Activated CD4-positive, alpha-beta memory T cell treated with anti-CD3 and anti-CD28 coated beads, Interleukin-2, amount 10 ng/mL, durations not matched to agents 7 days and 5 days (primary cell): ENCODE results near the gene CYB561A3. TPM values are rescaled to one million over a fixed set of nuclear protein-coding genes. Genes with fewer than 3 reads are reported as not detected.
A peak's percentile ranks its signal among the peaks of the same experiment; 100 is the strongest.

Experiments
- CTCF ChIA-PET: fragments of 350-600 bp; sonication (Branson Sonifier 250); formaldehyde crosslinking; loops from one replicate; lab custom pipeline; 2021; ENCODE audit warnings: antibody characterized with exemption, inconsistent platforms; lab: Charles Lee
- POLR2A ChIA-PET: fragments of 350-600 bp; sonication (Branson Sonifier 250); formaldehyde crosslinking; loops from one replicate; lab custom pipeline; 2021; ENCODE audit warnings: antibody characterized with exemption; lab: Charles Lee
- DNase-seq: peaks from one replicate; pipeline ENCODE4 v3.0.0-alpha.2; 2020
- H3K27ac Mint-ChIP-seq: one replicate; pipeline ENCODE4 v1.8.0; 2021; ENCODE audit warnings: mild to moderate bottlenecking, mixed read lengths
- H3K27me3 Mint-ChIP-seq: one replicate; pipeline ENCODE4 v1.8.0; 2021; ENCODE audit warnings: mixed read lengths
- H3K36me3 Mint-ChIP-seq: one replicate; pipeline ENCODE4 v1.8.0; 2021; ENCODE audit warnings: low read depth, mixed read lengths
- H3K4me1 Mint-ChIP-seq: one replicate; pipeline ENCODE4 v1.8.0; 2021; ENCODE audit warnings: mixed read lengths
- H3K4me3 Mint-ChIP-seq: one replicate; pipeline ENCODE4 v1.8.0; 2021; ENCODE audit warnings: mild to moderate bottlenecking, mixed read lengths
- H3K9me3 Mint-ChIP-seq: one replicate; pipeline ENCODE4 v1.8.0; 2021; ENCODE audit warnings: mixed read lengths
- total RNA-seq, 2 experiments: library from RNA; stranded (reverse); gene quantifications; one replicate each; pipeline ENCODE4 v1.2.3, GENCODE V29; 2021

Gene CYB561A3
- total RNA-seq, 2 experiments from 2014 or later, result 36.0 to 38.6 TPM

DNA sequence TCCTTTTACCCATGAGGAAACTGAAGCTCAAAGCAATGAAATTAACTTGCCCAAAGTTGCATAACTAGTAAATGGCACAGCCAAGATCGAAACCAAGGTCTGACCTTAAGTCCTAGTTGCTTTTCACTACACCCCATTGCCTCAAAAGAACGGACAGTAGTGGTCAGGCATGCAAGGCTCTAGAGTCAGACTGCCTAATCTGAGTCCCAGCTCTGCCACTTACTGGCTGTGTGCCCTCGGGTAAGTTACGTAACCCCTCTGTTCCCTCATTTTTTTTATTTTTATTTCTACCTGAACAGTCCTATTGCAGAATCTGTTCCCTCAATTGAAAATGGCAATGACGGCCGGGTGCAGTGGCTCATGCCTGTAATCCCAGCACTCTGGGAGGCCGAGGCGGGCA lies 9.6 kb downstream of the CYB561A3 start:
- H3K36me3 Mint-ChIP-seq, result peaks cover 27% of the 10 kb centered on the region
- DNase-seq, result no peak
- H3K9me3 Mint-ChIP-seq, result no peaks in the 10 kb centered on the region
- no peaks in the 10 kb centered on the region for H3K27me3 Mint-ChIP-seq
- H3K27ac Mint-ChIP-seq, result no peak overlapping the region
- CTCF ChIA-PET, result interaction anchor here (0.7 kb wide), 1 partner anchor 34 kb away, joined by 4 read pairs; no protein-coding TSS in a partner anchor
- POLR2A ChIA-PET, result interaction anchor here (2.7 kb wide), 1 partner anchor 11 kb away, joined by 17 read pairs; the partner anchor contains the start of genes CYB561A3 and TMEM138
- no peak overlapping the region for H3K4me3 Mint-ChIP-seq
- H3K4me1 Mint-ChIP-seq, result no peaks in the 10 kb centered on the region

DNA sequence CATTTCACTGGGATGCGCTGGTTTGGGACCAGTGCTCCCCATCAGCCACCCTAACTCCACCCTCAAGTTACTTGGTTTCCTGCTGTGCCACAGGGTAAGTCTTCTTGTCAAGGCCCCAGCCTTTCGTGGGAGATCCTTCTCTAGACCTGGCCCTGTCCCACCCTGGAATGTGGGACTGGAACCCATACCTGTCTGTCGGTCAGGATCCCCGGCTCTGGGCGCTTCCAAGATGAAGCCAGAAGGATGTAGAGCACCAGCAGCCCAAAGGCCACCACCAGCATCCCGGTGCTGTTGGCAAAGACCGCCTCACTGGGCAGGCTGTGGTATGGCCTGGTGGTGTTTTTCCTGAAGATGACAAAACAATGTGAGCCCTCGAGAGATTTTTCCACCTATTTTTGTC lies 10.9 kb downstream of the CYB561A3 start:
- peaks cover 2% of the 10 kb centered on the region for H3K4me1 Mint-ChIP-seq
- no peak overlapping the region for H3K4me3 Mint-ChIP-seq
- H3K9me3 Mint-ChIP-seq, result no peaks in the 10 kb centered on the region
- no peak for DNase-seq
- H3K36me3 Mint-ChIP-seq, result peaks cover 24% of the 10 kb centered on the region
- ChIA-PET POLR2A (interaction anchor here (3.6 kb wide), 1 partner anchor 11 kb away, joined by 30 read pairs; the partner anchor contains the start of genes CYB561A3 and TMEM138), CTCF (no interaction called here)
- H3K27ac Mint-ChIP-seq, result no peak overlapping the region
- no peaks in the 10 kb centered on the region for H3K27me3 Mint-ChIP-seq

DNA sequence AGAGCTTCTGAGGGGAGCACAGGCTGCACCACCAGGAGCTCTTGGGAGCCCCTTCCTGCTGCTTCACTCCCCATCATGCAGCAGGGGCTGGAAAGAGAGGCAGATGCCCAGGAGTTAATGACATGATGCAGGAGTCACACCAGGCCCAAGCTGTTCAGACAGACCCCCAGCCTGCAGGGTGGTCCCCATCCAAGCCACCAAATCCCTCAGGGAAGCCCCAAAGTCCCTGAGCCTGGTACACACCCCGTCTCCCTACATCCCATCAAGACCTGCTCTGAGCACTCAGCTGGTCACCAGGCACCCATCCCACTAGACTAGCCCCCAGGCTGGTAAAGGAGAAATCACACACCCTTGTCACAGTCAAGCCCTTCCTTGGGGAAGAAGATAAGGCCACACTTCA lies 11.3 kb downstream of the CYB561A3 start:
- DNase-seq, result no peak
- peaks cover 2% of the 10 kb centered on the region for H3K4me1 Mint-ChIP-seq
- POLR2A ChIA-PET, result interaction anchor here (3.6 kb wide), 1 partner anchor 11 kb away, joined by 30 read pairs; the partner anchor contains the start of genes CYB561A3 and TMEM138
- no peaks in the 10 kb centered on the region for H3K27me3 Mint-ChIP-seq
- CTCF ChIA-PET, result interaction anchor here (1.3 kb wide), 1 partner anchor 14 kb away, joined by 3 read pairs; no protein-coding TSS in a partner anchor
- H3K27ac Mint-ChIP-seq, result no peak overlapping the region
- H3K4me3 Mint-ChIP-seq, result no peak overlapping the region
- H3K9me3 Mint-ChIP-seq, result no peaks in the 10 kb centered on the region
- peaks cover 24% of the 10 kb centered on the region for H3K36me3 Mint-ChIP-seq

GRCh38 chr11:61349916-61350315 lies 11.8 kb downstream of the CYB561A3 start:
- ChIA-PET POLR2A (interaction anchor here (3.6 kb wide), 1 partner anchor 11 kb away, joined by 30 read pairs; the partner anchor contains the start of genes CYB561A3 and TMEM138), CTCF (interaction anchor here (1.3 kb wide), 1 partner anchor 14 kb away, joined by 3 read pairs; no protein-coding TSS in a partner anchor)
- Mint-ChIP-seq H3K9me3 (no peaks in the 10 kb centered on the region), H3K4me3 (no peak overlapping the region), H3K27me3 (no peaks in the 10 kb centered on the region), H3K4me1 (peaks cover 2% of the 10 kb centered on the region), H3K27ac (no peak overlapping the region), H3K36me3 (peaks cover 24% of the 10 kb centered on the region)
- no peak for DNase-seq

- Mint-ChIP-seq H3K9me3 (no peaks in the 10 kb centered on the region), H3K27ac (no peak overlapping the region), H3K4me3 (no peak overlapping the region), H3K36me3 (peaks cover 24% of the 10 kb centered on the region), H3K4me1 (peaks cover 2% of the 10 kb centered on the region), H3K27me3 (no peaks in the 10 kb centered on the region)
- DNase-seq, result no peak
- CTCF ChIA-PET, result interaction anchor here (1.3 to 4.3 kb wide), 3 partner anchors 11 to 13 kb away, joined by 3 to 22 read pairs (median 8); no protein-coding TSS in a partner anchor
- POLR2A ChIA-PET, result interaction anchor here (1.0 to 3.6 kb wide), 3 partner anchors 12 to 49 kb away, joined by 3 to 30 read pairs (median 7); partner anchors contain the start of genes CYB561A3 and TMEM138
Measured at GRCh38 chr11:61349189-61349751, 12.4 kb downstream of the CYB561A3 start.

DNA sequence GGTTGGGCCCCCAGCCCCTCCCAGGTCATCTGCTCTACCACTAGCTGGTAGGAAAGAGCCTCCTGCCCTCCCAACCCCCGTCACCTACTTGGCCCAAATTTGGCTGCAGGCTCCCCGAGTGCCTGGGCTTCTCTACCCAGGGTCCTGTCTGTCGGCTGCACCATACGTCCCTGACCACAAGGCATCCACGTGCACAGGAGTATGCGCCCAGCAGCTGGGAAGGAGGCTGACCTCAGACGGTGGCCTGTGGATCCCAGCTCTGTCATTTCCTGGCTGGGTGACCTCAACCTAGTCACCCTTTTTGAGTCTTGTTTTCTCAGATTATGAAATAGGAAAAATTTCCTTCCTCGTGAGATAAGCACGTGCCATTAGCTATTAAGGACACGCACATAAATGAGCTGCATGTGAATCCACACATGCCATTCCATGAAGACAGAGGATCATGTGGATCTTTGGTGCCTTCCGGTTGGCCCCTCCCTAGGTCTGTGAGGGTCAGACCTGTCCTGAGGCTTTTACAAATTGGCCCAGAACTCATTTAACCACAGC lies 13.7 kb downstream of the CYB561A3 start:
- no peak for DNase-seq
- H3K4me1 Mint-ChIP-seq, result peaks cover 2% of the 10 kb centered on the region
- H3K27ac Mint-ChIP-seq, result no peak overlapping the region
- peaks cover 18% of the 10 kb centered on the region for H3K36me3 Mint-ChIP-seq
- no peak overlapping the region for H3K4me3 Mint-ChIP-seq
- CTCF ChIA-PET, result interaction anchor here (1.4 to 4.3 kb wide), 2 partner anchors 9 to 12 kb away, joined by 8 to 22 read pairs; no protein-coding TSS in a partner anchor
- H3K27me3 Mint-ChIP-seq, result no peaks in the 10 kb centered on the region
- POLR2A ChIA-PET, result interaction anchor here (1.0 to 3.6 kb wide), 4 partner anchors 13 to 51 kb away, joined by 3 to 30 read pairs (median 5); partner anchors contain the start of genes CYB561A3 and TMEM138
- H3K9me3 Mint-ChIP-seq, result no peaks in the 10 kb centered on the region

GRCh38 chr11:61345954-61346843 lies 15.5 kb downstream of the CYB561A3 start:
- Mint-ChIP-seq H3K27me3 (no peaks in the 10 kb centered on the region), H3K36me3 (peaks cover 11% of the 10 kb centered on the region), H3K4me1 (peaks cover 2% of the 10 kb centered on the region), H3K27ac (peak overlapping the region; percentile 66), H3K4me3 (no peak overlapping the region), H3K9me3 (no peaks in the 10 kb centered on the region)
- POLR2A ChIA-PET, result interaction anchor here (1.3 to 1.4 kb wide), 3 partner anchors 10 to 18 kb away, joined by 3 to 4 read pairs (median 3); no protein-coding TSS in a partner anchor
- no peak for DNase-seq
- CTCF ChIA-PET, result interaction anchor here (4.3 kb wide), 1 partner anchor 10 kb away, joined by 22 read pairs; no protein-coding TSS in a partner anchor

GRCh38 chr11:61345170-61345610 lies 16.5 kb downstream of the CYB561A3 start:
- Mint-ChIP-seq H3K4me3 (no peak overlapping the region), H3K27ac (no peak overlapping the region), H3K36me3 (peaks cover 8% of the 10 kb centered on the region), H3K9me3 (no peaks in the 10 kb centered on the region), H3K4me1 (peaks cover 2% of the 10 kb centered on the region), H3K27me3 (no peaks in the 10 kb centered on the region)
- DNase-seq, result no peak
- ChIA-PET CTCF (interaction anchor here (4.3 kb wide), 1 partner anchor 9 kb away, joined by 22 read pairs; no protein-coding TSS in a partner anchor), POLR2A (no interaction called here)

GRCh38 chr11:61343792-61344745 lies 17.6 kb downstream of the CYB561A3 start:
- ChIA-PET CTCF (no interaction called here), POLR2A (no interaction called here)
- Mint-ChIP-seq H3K9me3 (no peaks in the 10 kb centered on the region), H3K27me3 (no peaks in the 10 kb centered on the region), H3K36me3 (peaks cover 2% of the 10 kb centered on the region), H3K4me3 (no peak overlapping the region), H3K4me1 (peaks cover 2% of the 10 kb centered on the region), H3K27ac (no peak overlapping the region)
- DNase-seq, result no peak

DNA sequence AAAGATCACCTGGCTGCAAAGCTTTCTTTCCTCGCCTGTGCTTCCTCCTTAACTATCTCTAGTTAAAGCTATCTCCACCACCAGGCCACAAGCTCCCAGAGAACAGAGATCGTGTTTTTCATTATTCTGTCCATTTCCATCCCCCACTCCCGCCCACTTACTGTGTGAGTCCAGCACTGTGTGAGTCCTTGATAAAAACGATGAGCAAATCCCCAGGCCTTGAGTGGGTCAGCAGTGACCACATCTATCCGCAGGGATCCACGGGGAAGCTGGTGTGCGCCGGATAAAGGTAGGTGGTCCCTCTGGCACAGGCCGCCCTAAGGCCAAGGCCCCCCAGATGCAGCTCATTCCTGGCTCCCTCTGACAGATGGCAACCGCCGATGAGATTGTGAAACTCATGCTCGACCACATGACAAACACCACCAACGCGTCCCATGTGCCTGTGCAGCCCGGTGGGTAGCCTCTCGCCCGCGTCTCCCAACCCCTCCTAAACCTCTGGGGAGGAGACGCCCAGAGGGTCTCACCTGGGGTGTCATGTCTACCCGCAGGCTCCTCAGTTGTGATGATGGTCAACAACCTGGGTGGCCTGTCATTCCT lies 19.4 kb downstream of the CYB561A3 start:
- DNase-seq, result no peak
- Mint-ChIP-seq H3K9me3 (no peaks in the 10 kb centered on the region), H3K27ac (no peak overlapping the region), H3K36me3 (no peaks in the 10 kb centered on the region), H3K4me3 (no peak overlapping the region), H3K4me1 (peaks cover 2% of the 10 kb centered on the region), H3K27me3 (no peaks in the 10 kb centered on the region)
- POLR2A ChIA-PET, result interaction anchor here (0.9 to 1.2 kb wide), 2 partner anchors 9 to 19 kb away, joined by 6 read pairs; partner anchors contain the start of genes CYB561A3, TKFC and TMEM138
- CTCF ChIA-PET, result interaction anchor here (0.8 to 3.6 kb wide), 2 partner anchors 43 to 48 kb away, joined by 3 to 13 read pairs; no protein-coding TSS in a partner anchor

DNA sequence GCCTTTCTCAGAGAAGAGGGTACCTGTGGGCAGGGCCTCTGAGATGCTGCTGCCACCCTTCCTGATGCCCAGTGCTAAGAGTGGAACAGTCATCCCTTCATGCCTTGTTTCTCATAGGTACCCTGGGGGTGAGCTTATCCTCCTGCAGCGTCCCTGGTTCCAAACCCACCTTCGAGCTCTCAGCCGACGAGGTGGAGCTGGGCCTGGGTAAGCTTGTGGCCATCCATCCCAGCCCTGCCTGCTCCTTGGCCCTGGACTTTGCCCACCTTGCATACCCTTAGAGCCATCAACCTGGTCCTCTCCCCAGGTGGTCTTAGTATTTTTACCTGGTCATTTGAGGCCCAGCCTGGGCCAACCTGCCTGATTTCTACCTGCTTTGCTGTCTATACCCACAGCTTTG lies 20.0 kb downstream of the CYB561A3 start:
- H3K27me3 Mint-ChIP-seq, result no peaks in the 10 kb centered on the region
- no peak overlapping the region for H3K27ac Mint-ChIP-seq
- POLR2A ChIA-PET, result interaction anchor here (0.9 to 1.2 kb wide), 2 partner anchors 8 to 20 kb away, joined by 6 read pairs; partner anchors contain the start of genes CYB561A3, TKFC and TMEM138
- no peaks in the 10 kb centered on the region for H3K9me3 Mint-ChIP-seq
- CTCF ChIA-PET, result interaction anchor here (0.8 to 3.6 kb wide), 2 partner anchors 44 to 49 kb away, joined by 3 to 13 read pairs; no protein-coding TSS in a partner anchor
- H3K36me3 Mint-ChIP-seq, result no peaks in the 10 kb centered on the region
- DNase-seq, result no peak
- peaks cover 6% of the 10 kb centered on the region for H3K4me1 Mint-ChIP-seq
- no peak overlapping the region for H3K4me3 Mint-ChIP-seq
